Liver (tissue), 9 donors: ENCODE measurements around the gene TAPT1. TPM values are rescaled to one million over a fixed set of nuclear protein-coding genes. Genes with fewer than 3 reads are reported as not detected.

ENCODE experiments used
- DNase-seq: peaks from one replicate; pipeline ENCODE4 v3.0.0-alpha.2; 2017; ENCODE audit warnings: low spot score
- H3K27ac ChIP-seq, 2 donors: one replicate each; pipeline ENCODE4 v1.7.0; 2013; ENCODE audit warnings: inconsistent platforms in 2 of 2, low read length in 2 of 2, control low read depth in 1 of 2, low read depth in 1 of 2, mild to moderate bottlenecking in 1 of 2
- H3K27me3 ChIP-seq, 4 donors: one replicate each; pipeline versions ENCODE4 v1.6.1 to v1.7.0; 2013; ENCODE audit warnings: low read length in 3 of 4, inconsistent platforms in 1 of 4, mild to moderate bottlenecking in 1 of 4, moderate library complexity in 1 of 4; ENCODE audit not compliant: control insufficient read depth in 4 of 4, insufficient read depth in 4 of 4
- H3K36me3 ChIP-seq, 4 donors: one replicate each; pipeline versions ENCODE4 v1.6.1 to v1.7.0; 2013; ENCODE audit warnings: low read length in 3 of 4, mild to moderate bottlenecking in 3 of 4, low read depth in 1 of 4, moderate library complexity in 1 of 4; ENCODE audit not compliant: control insufficient read depth in 4 of 4, insufficient read depth in 3 of 4
- H3K4me1 ChIP-seq, 4 donors: one replicate each; pipeline versions ENCODE4 v1.6.1 to v1.7.0; 2013; ENCODE audit warnings: low read length in 3 of 4, mild to moderate bottlenecking in 3 of 4, moderate library complexity in 1 of 4; ENCODE audit not compliant: control insufficient read depth in 4 of 4, insufficient read depth in 4 of 4
- H3K4me3 ChIP-seq, 3 donors: one replicate each; pipeline versions ENCODE4 v1.6.1 to v1.7.0; 2013; ENCODE audit warnings: low read length in 3 of 3, control low read depth in 1 of 3, low read depth in 1 of 3, mild to moderate bottlenecking in 1 of 3
- H3K9ac ChIP-seq, 2 donors: one replicate each; pipeline ENCODE4 v1.7.0; 2013; ENCODE audit warnings: low read length in 2 of 2, mild to moderate bottlenecking in 2 of 2, moderate library complexity in 2 of 2, control low read depth in 1 of 2, low read depth in 1 of 2
- H3K9me3 ChIP-seq, 4 donors: one replicate each; pipeline versions ENCODE4 v1.6.1 to v1.7.0; 2013; ENCODE audit warnings: low read length in 3 of 4; ENCODE audit not compliant: control insufficient read depth in 4 of 4
- ATF3 ChIP-seq: IDR thresholded peaks from 2 replicates; pipeline ENCODE4 v1.6.1; 2016; ENCODE audit warnings: antibody characterized with exemption
- CTCF ChIP-seq: fragments of 150-350 bp; IDR thresholded peaks from 2 replicates; pipeline ENCODE4 v1.5.1; 2017; ENCODE audit warnings: improper control_type of control experiment, low read depth, low read length; ENCODE audit not compliant: missing input control
- EGR1 ChIP-seq, 2 donors: IDR thresholded peaks; 2 replicates each; pipeline ENCODE4 v1.6.1; 2016 to 2018; ENCODE audit warnings: antibody characterized with exemption in 2 of 2, low read depth in 2 of 2
- FOXA2 ChIP-seq: IDR thresholded peaks from 2 replicates; pipeline ENCODE4 v1.6.1; 2016; ENCODE audit warnings: antibody characterized with exemption
- GABPA ChIP-seq, 2 donors: IDR thresholded peaks in 1 of 2; conservative IDR thresholded peaks in 1 of 2; 2 replicates each; pipeline ENCODE4 v1.6.1; 2016; ENCODE audit warnings: antibody characterized with exemption in 2 of 2, mild to moderate bottlenecking in 1 of 2, moderate library complexity in 1 of 2
- HNF4A ChIP-seq, 2 donors: conservative IDR thresholded peaks; 2 replicates each; pipeline ENCODE4 v1.6.1; 2016; ENCODE audit warnings: antibody characterized with exemption in 2 of 2, mild to moderate bottlenecking in 2 of 2
- HNF4G ChIP-seq: IDR thresholded peaks from 2 replicates; pipeline ENCODE4 v1.6.1; 2016; ENCODE audit warnings: antibody characterized with exemption
- JUND ChIP-seq, 2 donors: IDR thresholded peaks; 2 replicates each; pipeline ENCODE4 v1.6.1; 2016; ENCODE audit warnings: antibody characterized with exemption in 2 of 2
- MAX ChIP-seq: IDR thresholded peaks from 2 replicates; pipeline ENCODE4 v1.6.1; 2016; ENCODE audit warnings: antibody characterized with exemption
- NR2F2 ChIP-seq: IDR thresholded peaks from 2 replicates; pipeline ENCODE4 v1.6.1; 2016; ENCODE audit warnings: antibody characterized with exemption
- RAD21 ChIP-seq, 2 donors: IDR thresholded peaks; 2 replicates each; pipeline ENCODE4 v1.6.1; 2016; ENCODE audit warnings: antibody characterized with exemption in 2 of 2, mild to moderate bottlenecking in 2 of 2
- RXRA ChIP-seq, 2 donors: IDR thresholded peaks; 2 replicates each; pipeline ENCODE4 v1.6.1; 2017 to 2018; ENCODE audit warnings: antibody characterized with exemption in 2 of 2, mild to moderate bottlenecking in 1 of 2
- SP1 ChIP-seq: IDR thresholded peaks from 2 replicates; pipeline ENCODE4 v1.6.1; 2018; ENCODE audit warnings: antibody characterized with exemption, mild to moderate bottlenecking
- TAF1 ChIP-seq: conservative IDR thresholded peaks from 2 replicates; pipeline ENCODE4 v1.6.1; 2016; ENCODE audit warnings: antibody characterized with exemption, mild to moderate bottlenecking
- YY1 ChIP-seq: IDR thresholded peaks from 2 replicates; pipeline ENCODE4 v1.6.1; 2016; ENCODE audit warnings: antibody characterized with exemption, mild to moderate bottlenecking
- WGBS: extraction: QIAGEN DNeasy Blood & Tissue Kit; methylation state at CpG from one replicate; pipeline ENCODE4 v1.1.7; 2013; 5-methylcytosine and 5-hydroxymethylcytosine counted together
- polyA plus RNA-seq, 2 donors: library from polyadenylated mRNA; stranded (reverse) in 1 of 2; unstranded in 1 of 2; fragments of 200-250 nt in 1 of 2; fragments of >200 nt in 1 of 2; fragmentation: Nextera tagmentation in 1 of 2; extraction: Ambion mirVana in 1 of 2; gene quantifications; one replicate each; pipeline versions ENCODE4 v1.2.1 to v1.2.3, GENCODE V29; 2013 to 2015
- total RNA-seq, 2 donors: library from RNA; depleted of rRNA; stranded (reverse); fragments of >200 nt; gene quantifications; one replicate each; pipeline ENCODE4 v1.2.3, GENCODE V29; 2014
- TF ChIP-seq, protein P1 (sequence below): IDR thresholded peaks from 2 replicates; pipeline ENCODE4 v1.6.1; 2016; ENCODE audit warnings: antibody characterized with exemption, mild to moderate bottlenecking
- donor health status: healthy.
- donor health status: healthy.
- donor health status: healthy.
- donor health status: healthy.
- donor health status: healthy.

Gene TAPT1
- total and polyA plus RNA-seq, 4 donors: 12.2 to 53.7 (median 22.1) TPM

DNA sequence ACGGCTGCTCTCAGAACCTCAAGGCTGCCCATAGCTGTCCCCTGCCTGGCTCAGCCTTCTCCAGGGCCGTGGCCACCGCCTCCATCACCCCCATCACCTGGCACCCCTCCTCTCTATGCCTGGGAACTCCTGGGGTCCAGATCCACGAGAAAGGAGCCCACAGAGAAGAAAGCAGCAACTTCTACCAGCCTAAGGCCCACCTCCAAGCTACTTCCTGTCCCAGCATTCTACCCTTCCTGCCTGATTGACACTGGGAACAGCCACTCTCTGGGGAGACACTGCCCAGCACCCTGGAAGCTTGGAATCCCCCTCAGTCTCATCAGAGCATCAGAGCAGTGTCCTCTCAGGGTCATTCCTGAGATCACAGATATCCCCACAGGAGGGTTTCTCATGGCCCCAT lies 105.6 kb downstream of the TAPT1 start:
- Histone ChIP-seq H3K4me3 (no peak overlapping the region), H3K36me3 (no peaks in the 10 kb centered on the region), H3K9me3 (no peaks in the 10 kb centered on the region), H3K27me3 (no peaks in the 10 kb centered on the region), H3K4me1 (no peaks in the 10 kb centered on the region), H3K27ac (no peak overlapping the region), H3K9ac (no peak overlapping the region)
- 88% methylated on average over 4 of the region's 4 CpGs for WGBS
- DNase-seq: no peak
- no peak for TF ChIP-seq NR2F2

GRCh38 chr4:16119981-16120380 lies 106.3 kb downstream of the TAPT1 start:
- whole genome bisulfite sequencing: 77% methylated on average over 4 of the region's 4 CpGs
- no peaks in the 10 kb centered on the region for H3K4me1 ChIP-seq
- H3K27ac ChIP-seq: no peak overlapping the region
- TF ChIP-seq SP1: no peak
- TF ChIP-seq MAX: no peak
- TF ChIP-seq CTCF: no peak
- TF ChIP-seq TAF1: no peak
- TF ChIP-seq EGR1 (IDR thresholded peaks at IDR 0.05; ENCODE audit: low read depth in 2 of 2): no peak
- no peak for TF ChIP-seq HNF4A (conservative IDR thresholded peaks at IDR 0.05)
- no peak for TF ChIP-seq GABPA (IDR thresholded peaks at IDR 0.05 in 1 of 2, conservative IDR thresholded peaks at IDR 0.05 in 1 of 2)
- no peak for TF ChIP-seq RXRA (IDR thresholded peaks at IDR 0.05)
- TF ChIP-seq ATF3: no peak
- TF ChIP-seq JUND (IDR thresholded peaks at IDR 0.05): no peak
- no peak for TF ChIP-seq YY1
- TF ChIP-seq NR2F2: no peak
- TF ChIP-seq RAD21 (IDR thresholded peaks at IDR 0.05): no peak
- TF ChIP-seq HNF4G: no peak
- TF ChIP-seq, protein P1, sequence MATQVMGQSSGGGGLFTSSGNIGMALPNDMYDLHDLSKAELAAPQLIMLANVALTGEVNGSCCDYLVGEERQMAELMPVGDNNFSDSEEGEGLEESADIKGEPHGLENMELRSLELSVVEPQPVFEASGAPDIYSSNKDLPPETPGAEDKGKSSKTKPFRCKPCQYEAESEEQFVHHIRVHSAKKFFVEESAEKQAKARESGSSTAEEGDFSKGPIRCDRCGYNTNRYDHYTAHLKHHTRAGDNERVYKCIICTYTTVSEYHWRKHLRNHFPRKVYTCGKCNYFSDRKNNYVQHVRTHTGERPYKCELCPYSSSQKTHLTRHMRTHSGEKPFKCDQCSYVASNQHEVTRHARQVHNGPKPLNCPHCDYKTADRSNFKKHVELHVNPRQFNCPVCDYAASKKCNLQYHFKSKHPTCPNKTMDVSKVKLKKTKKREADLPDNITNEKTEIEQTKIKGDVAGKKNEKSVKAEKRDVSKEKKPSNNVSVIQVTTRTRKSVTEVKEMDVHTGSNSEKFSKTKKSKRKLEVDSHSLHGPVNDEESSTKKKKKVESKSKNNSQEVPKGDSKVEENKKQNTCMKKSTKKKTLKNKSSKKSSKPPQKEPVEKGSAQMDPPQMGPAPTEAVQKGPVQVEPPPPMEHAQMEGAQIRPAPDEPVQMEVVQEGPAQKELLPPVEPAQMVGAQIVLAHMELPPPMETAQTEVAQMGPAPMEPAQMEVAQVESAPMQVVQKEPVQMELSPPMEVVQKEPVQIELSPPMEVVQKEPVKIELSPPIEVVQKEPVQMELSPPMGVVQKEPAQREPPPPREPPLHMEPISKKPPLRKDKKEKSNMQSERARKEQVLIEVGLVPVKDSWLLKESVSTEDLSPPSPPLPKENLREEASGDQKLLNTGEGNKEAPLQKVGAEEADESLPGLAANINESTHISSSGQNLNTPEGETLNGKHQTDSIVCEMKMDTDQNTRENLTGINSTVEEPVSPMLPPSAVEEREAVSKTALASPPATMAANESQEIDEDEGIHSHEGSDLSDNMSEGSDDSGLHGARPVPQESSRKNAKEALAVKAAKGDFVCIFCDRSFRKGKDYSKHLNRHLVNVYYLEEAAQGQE: no peak
- no peak for TF ChIP-seq FOXA2
- DNase-seq: no peak
- no peaks in the 10 kb centered on the region for H3K36me3 ChIP-seq
- H3K9me3 ChIP-seq: no peaks in the 10 kb centered on the region
- no peaks in the 10 kb centered on the region for H3K27me3 ChIP-seq
- no peak overlapping the region for H3K4me3 ChIP-seq
- no peak overlapping the region for H3K9ac ChIP-seq
